Measurements from ENCODE around the gene LTBP1. TPM values are rescaled to one million over a fixed set of nuclear protein-coding genes. Genes with fewer than 3 reads are reported as not detected.

LTBP1 gene
- polyA plus RNA-seq, 2 of the 4 experiments (the other 2 are of a cell fraction): 23.8 to 30.4 TPM

GRCh38 chr2:32954206-32954605 lies 7.5 kb downstream of the LTBP1 start:
- 64% methylated on average over 5 of the region's 5 CpGs for WGBS (ENCODE audit: missing lambda C conversion rate)
- TF ChIP-seq MYC (IDR thresholded peaks at IDR 0.05; ENCODE audit: borderline replicate concordance, low read length) (no peak), ATOH8 (CRISPR knock-in tag; IDR thresholded peaks at IDR 0.05; ENCODE audit: low read depth) (no peak), CBX8 (IDR thresholded peaks at IDR 0.05) (no peak), HES2 (IDR thresholded peaks at IDR 0.05) (no peak), FOSB (CRISPR knock-in tag; IDR thresholded peaks at IDR 0.05) (no peak), CHD4 (IDR thresholded peaks at IDR 0.05; ENCODE audit: borderline replicate concordance) (no peak), NPAS2 (CRISPR knock-in tag; IDR thresholded peaks at IDR 0.05; ENCODE audit: borderline replicate concordance) (no peak), ELK1 (IDR thresholded peaks at IDR 0.05; ENCODE audit: low read depth, low read length) (no peak), CHD2 (IDR thresholded peaks at IDR 0.05; ENCODE audit: low read length, partially characterized antibody) (no peak), BHLHE40 (IDR thresholded peaks at IDR 0.05; ENCODE audit: low read depth, low read length) (no peak), HDAC2 (IDR thresholded peaks at IDR 0.05) (no peak), FOSL2 (IDR thresholded peaks at IDR 0.05) (no peak), FOSL2 (CRISPR knock-in tag; IDR thresholded peaks at IDR 0.05) (no peak), ZSCAN20 (CRISPR knock-in tag; IDR thresholded peaks at IDR 0.05) (no peak)
- ATAC-seq: no peak
- Histone ChIP-seq H3K4me2 (no peak overlapping the region), H3K4me1 (no peaks in the 10 kb centered on the region), H3K9me3 (no peaks in the 10 kb centered on the region), H3K27ac (no peak overlapping the region), H3K4me3 (no peak overlapping the region)
- DNase-seq (ENCODE audit: low read depth in 1 of 2, low spot score in 1 of 2): no peak
- ChIA-PET CTCF (interaction anchor here (0.8 kb wide), 1 partner anchor 182 kb away, joined by 3 read pairs; no protein-coding TSS in a partner anchor), POLR2A (no interaction called here)
- FAIRE-seq: no peak

- no peak overlapping the region for H3K27ac ChIP-seq
- no peak overlapping the region for H3K4me3 ChIP-seq
- no peaks in the 10 kb centered on the region for H3K9me3 ChIP-seq
- TF ChIP-seq POLR2AphosphoS2 (conservative IDR thresholded peaks at IDR 0.05; ENCODE audit: low read length) (no peak), TFCP2L1 (CRISPR knock-in tag; IDR thresholded peaks at IDR 0.05) (no peak), ATOH8 (CRISPR knock-in tag; IDR thresholded peaks at IDR 0.05; ENCODE audit: low read depth) (no peak), REST (IDR thresholded peaks at IDR 0.05) (no peak), HMGXB4 (CRISPR knock-in tag; IDR thresholded peaks at IDR 0.05; ENCODE audit: borderline replicate concordance) (no peak)
- ATAC-seq (no peak), DNase-seq (ENCODE audit: low read depth in 1 of 2, low spot score in 1 of 2) (no peak), FAIRE-seq (peak; percentile 89)
- no peaks in the 10 kb centered on the region for H3K4me1 ChIP-seq
- ChIA-PET CTCF (interaction anchor here (2.2 kb wide), 1 partner anchor 11 kb away, joined by 7 read pairs; no protein-coding TSS in a partner anchor), POLR2A (no interaction called here)
- no peak overlapping the region for H3K4me2 ChIP-seq
Measured at GRCh38 chr2:32958821-32959220, 12.1 kb downstream of the LTBP1 start.
